HPDE6-E6E7 (cell line): Measurements from ENCODE around the gene FGFBP1.

Experiments used
- DNase-seq: peaks from one replicate; pipeline ENCODE4 v3.0.0; 2011; ENCODE audit warnings: missing footprints; ENCODE audit errors: extremely low spot score

Gene FGFBP1

DNA sequence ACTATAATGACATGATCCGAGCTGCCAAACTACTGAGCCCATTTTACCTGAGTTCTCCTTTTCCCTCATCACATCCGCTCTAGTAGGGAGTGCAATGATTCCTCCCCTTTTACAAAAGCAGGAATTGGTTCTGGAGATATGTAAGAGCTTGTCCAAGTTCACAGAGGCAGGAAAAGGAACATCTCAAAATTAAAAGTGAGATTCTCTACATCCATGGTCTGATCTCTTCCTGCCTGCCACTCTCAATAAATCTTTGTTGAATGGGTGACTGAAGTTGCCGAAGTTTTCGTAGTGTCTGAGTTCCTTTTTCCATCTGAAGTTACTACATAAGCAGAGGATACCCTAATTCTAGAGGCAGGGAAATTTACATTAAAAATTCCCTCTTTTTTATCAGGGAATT is at the start of gene FGFBP1:
TSS of gene FGFBP1 (minus strand) at position 101 of the 400 bp plus-strand sequence. CDS start 2,108 bp downstream, outside the sequence.
- no peak for DNase-seq

DNA sequence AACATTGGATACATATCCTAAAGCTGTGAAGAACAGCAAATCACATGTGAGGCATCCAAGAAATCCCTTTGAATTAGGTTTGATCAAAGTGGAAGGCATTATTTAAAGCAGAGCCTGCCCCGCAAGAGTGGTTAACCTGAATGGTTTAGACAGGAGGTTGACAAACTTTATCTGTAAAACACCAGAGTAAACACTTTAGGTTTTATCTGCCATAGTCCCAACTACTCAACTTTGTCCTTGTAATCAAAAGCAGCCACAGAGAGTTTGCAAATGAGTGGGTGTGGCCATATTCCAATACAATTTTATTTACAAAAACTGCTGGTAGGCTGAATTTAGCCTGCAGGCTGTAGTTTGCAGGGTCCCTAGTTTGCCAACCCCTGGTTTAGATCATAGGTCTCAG is 49.7 kb upstream of the FGFBP1 start:
- no peak for DNase-seq

DNA sequence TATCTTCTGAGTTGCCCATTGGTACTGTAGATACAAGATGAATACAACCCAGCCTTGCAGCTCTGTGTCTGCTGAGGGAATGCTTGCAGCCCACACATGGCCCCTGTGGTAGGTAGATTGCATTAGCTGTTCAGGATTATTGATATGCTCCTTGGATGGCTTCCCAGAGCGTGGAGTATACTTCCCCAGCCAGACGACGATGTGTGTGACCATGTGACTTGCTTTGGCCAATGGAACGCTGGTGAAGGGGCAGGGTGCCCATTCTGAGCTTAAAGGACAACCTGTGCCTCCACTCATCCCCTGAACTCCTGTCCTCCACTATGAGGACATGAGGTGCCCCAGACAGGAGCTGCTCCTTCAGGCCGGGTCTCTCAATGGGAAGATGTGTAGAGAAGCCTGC is 48.4 kb upstream of the FGFBP1 start:
- DNase-seq: no peak

DNA sequence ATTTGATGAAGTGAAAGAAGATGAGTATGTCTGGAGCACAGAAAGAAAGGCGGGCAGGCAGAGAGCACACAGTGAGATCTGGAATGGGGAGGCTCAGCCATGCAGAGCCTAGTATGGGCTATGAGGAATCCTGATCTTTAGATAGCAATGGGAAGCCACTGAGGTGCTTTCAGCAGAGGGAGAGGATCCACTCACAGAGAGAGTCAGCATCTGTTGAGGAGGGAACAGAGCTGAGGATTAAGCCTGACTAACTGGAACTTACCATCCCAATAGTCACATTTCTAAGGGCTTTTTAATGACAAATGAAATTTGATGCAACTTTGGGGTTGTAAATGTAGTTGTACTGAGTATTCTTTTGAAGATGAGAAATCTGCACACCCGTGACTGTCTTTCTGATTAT is 45.1 kb upstream of the FGFBP1 start:
- no peak for DNase-seq

DNA sequence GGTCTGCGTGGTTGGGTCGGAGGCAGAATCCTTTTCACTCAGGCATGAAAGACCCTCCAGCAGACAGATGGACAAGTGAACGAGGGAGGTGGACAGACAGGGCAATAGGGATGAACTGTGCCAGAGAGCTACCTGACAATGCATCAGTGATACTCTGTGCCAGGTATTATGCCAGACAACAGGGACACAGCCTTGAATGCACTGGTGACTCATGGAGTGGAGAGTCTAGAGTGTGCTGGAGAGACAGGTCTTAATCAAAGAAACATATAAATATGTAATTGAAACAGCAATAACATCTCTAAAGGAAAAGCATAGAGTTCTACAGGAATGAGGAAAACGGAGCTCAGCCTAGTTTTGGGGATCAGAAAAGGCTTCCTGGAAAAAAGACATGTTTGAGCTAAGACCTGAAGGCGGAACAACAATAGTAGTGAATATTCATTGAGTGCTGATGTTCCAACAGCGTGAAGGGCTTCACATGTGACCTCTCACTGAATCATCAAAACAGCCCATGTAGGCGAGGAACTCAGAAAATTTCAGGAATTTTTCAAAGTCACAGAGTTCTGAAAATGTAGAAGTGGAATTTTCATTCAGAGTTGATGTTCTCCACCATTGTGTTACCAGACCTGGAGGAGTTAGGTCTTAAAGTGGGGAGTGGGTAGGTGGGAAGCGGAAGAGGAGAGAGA is 44.4 kb upstream of the FGFBP1 start:
- DNase-seq: no peak

DNA sequence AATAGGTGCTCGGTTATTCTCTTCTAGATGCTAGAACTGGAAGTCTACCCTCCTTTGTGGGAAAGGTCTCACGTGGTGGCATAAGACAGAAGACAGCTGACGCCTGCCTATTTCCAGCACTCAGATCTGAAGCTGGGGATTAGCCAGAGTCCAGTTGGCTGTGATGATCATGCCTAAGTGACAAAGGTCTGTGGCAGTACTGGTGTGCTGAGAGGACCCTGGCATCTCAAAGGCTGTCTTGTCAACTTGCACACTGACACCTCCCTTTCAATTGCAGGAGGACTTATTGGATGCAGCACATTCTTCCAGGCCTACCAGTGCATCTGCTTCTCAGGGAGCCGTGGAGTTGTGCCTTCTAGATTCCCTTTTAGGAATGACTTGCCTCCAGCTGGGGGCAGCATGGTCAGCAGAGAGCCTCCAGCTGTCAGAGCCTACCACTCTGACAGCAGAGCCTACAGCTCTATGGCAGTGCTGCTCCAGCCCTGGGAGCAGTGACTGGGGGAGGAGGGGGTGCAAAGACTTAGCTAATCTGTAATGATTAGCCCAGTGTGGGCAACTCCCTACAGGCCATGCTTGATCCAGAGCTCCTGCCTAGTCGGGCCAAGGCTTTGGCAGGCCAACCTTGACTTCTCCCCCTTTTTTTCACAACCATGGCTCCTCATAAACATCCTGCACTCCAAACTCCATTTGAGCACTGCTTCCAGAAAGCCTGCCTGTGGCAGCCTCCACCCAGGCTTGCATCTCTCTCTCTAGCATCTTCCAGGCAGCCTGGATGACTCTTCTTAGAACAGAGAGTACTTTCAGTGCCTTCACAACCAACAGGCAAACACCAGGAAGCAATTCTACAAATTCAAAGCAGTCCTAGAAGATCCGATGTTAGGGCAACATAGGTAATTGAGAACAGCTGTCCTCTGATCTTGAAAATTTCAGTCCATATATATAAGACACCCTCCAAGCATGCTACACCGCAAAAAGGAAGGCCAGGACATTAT is 38.2 kb upstream of the FGFBP1 start:
- DNase-seq: no peak

DNA sequence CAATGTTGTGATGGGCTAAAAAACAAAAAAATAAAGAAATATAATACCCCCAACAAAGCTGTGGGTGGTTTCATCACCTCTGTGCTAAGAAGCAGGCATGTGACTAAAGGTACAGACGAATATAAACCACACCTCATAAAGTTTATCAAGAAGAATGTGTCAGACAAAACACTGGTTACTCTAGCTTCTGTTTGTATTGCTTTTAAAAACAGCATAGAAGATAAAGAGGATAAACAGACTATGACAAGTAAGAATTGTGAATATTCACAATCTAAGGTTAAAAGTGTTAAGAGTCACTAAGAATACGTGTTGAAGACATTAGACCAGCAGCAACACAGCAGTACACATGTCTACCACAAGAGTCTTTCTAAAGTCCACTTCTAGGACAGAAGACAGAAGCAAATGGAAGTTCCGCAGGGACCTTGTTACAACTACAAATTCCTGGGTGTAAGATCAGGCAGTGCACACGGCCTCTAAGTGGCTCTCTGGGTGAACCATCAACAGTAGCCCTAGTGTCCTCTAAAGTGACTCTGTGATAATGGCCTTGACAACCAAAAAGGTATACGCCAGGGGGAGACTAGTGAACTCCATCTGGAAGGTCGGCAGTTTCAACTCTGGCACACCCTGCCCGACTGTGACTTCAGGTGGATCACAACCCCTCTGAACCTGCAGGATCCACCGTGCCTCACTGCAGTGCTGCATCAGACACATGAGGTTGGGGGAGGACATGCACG is 32.7 kb upstream of the FGFBP1 start:
- no peak for DNase-seq

DNA sequence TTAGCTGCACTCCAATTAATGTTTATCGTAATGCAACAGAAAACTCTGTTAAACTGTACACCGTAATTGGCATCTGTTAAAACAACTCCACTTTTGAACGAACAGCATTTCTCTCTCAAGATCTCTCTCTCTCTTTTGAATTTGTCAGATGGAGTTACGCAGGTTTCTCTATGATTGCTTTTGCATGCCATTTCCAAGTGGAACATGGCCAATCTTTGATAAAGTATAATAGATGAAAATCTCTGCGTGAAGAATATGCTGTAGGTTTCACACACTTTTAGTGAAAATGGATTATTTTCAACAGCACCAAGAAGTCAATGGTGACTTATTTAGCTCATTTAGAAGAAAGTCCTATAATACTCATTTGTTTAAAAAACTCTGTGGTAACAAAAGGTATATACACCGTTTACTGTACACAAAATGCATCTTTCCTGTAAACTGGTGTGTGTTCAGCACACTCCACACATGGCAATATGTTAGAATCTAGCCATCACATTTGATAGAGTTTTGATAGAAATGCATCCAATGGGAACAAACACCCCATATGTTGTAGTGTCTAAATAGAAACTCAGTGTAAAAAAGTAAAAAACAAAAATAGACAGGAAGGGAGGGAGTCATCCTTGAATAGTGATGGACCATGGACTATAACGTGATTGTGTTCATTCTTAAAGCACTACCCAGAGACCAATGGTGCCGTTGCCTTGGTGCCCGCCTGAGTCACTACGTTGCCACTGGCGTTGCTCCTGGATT is 30.2 kb upstream of the FGFBP1 start:
- no peak for DNase-seq

DNA sequence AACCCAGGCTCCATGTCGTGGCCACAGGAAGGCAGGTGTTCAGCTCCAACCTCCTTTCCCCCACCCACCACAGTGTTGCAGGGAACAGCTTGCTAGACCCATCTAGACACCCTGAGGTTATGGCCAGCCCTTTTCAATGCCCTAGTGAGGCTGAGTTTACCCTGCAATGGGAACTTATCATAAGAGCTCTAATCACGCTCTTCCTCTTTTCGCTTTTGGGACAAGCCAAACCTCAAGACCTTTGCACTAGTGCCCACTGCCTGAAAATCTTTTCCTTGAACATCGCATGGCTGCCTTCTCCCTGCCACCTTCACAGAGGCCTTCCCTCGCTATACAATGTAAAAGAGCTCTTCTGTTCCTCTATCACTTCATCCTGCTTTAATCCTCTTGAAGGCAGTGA is 26.8 kb upstream of the FGFBP1 start:
- DNase-seq: no peak

DNA sequence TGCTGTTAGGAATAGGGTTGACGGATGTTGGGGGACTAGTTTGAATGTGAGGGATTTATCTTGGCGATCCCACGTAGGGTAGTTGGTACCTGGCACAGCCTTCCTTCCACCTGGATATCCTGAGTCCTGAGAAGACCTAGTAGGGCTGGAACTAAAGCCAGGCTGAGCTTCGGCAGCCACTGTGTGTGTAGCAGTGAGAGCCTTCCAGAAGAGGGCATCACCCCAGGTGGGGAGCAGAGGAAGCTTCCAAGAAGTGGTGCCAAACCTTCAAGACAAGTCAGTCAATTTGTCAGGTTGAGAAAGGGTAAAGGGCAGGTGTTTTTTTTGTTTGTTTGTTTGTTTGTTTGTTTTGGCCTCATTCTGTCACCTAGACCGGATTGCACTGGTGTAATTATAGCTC is 25.6 kb upstream of the FGFBP1 start:
- no peak for DNase-seq

DNA sequence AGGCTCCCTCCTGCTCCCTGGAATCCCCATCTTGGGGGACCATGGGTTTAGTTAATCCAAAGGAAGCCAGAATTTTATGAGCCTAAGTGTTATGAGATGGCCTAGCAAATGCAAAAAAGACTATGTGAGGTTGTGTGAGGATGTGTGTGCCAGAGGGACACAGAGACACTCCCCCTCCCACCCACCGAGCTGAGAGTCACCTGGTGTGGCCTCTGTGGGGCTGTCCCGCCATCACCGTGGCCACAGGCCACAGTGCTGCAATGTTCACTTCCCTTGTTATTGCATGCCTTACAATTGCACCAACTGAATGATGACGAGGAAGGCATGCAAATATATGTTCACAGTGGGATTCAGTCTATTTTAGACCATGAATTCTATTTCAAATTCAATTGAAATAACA is 25.0 kb upstream of the FGFBP1 start:
- DNase-seq: no peak

DNA sequence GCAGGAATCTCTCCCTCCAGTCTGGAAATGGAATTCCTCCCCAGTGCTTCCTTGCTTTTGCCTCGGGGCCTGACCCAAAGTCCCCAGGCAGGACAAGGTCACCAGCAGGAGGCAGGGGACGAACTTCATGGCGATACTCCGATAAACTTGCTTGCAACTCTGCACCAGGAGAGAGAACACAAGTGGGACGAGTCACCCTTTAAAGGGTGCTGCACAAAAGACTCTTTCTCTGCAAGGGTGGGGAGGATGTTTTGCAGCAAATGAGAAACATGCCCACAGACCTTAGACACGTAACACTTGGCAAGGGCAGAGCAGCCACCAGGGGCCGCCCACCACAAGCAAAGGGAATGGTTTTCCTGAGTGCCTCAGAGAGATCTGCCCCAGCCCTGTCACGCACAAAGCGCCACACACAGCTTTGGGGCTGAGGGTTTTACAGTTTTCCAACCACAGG is 24.5 kb upstream of the FGFBP1 start, which contains the start of gene FGFBP2:
TSS of gene FGFBP2 (minus strand) at position 175 of the 451 bp plus-strand sequence. CDS start at position 129, 46 bp downstream.
- peak; percentile 47 for DNase-seq

DNA sequence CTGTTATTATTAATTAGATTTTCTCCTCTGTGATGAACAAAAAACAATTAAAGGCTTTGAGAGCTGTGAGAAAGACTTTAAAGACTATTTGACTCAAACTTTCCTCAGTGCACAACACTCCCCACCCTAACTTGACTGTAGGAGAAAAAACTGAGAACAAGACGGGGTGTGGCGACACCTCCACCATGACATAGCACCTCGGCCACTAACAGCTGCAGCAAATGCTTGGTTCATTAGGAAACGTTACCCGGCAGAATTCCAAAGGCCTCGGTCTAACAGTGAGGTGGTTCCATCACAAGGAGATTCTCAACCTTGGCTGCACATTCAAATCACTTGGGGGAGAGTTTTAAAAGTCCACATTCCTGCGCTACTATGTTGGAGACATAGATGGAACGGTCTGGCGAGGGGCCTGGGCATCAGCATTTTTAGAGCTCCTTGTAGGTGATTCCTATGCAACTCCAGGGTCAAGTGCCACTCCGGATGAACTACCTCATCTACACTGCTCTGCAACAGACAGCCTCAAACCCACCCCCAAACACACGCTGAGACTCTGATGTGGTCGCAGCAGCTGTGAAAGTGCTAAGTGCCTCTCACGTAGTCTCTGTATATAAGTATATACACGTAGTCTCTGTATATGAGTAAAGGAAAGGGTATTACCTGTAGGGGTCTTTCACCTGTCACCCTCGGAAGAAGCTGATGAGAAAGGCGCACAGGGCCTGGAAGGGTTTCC is 23.4 kb upstream of the FGFBP1 start:
- DNase-seq: no peak

DNA sequence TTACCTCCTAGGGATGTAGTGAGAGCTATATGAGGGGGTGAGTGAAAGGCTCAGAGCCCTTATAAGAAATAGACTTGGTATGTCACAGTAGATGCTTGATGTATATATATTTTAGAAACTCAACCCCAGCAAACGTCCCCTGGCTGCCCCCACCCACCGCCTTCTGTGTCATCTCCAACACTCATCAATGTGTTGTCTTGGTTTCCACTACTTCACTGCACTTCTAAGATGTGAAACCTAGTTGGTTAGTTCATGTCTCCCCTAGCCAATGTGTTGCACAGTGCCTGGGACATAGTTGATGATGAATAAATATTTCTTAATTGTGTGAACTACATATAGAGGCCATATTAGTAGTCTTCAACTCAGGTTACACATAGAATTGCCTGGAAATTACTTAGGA is 20.0 kb upstream of the FGFBP1 start:
- no peak for DNase-seq

DNA sequence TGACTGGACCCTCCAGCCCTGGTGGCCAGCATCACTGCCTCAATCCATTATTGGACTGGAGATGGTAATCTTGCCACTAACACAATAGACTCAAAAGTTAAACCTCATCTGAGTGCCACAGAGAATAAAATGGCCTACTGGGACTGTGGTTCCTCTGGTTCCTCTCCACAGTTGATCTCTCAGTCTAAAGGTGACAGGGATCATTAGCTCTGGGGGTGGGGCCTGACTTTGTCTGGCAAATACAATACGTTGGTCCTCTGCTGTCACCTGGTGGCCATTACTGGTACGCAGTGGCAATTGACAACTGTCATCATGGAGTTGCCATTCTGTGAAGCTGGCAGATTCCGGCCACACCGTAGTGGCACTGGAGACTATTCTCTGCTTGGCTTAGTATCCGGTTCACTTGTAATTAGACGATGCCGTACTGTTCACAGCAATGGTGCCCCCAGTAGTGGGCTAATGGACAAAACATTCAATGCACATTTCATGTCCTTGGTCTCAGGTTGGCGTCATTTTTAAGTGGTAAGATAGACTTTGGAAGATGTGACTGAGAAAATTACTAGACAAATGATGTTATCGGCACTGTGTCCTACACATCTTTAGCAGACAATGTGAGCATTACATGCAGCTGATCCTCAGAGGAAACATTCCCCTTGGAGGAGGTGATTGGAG is 17.8 kb upstream of the FGFBP1 start:
- peak; percentile 82 for DNase-seq

DNA sequence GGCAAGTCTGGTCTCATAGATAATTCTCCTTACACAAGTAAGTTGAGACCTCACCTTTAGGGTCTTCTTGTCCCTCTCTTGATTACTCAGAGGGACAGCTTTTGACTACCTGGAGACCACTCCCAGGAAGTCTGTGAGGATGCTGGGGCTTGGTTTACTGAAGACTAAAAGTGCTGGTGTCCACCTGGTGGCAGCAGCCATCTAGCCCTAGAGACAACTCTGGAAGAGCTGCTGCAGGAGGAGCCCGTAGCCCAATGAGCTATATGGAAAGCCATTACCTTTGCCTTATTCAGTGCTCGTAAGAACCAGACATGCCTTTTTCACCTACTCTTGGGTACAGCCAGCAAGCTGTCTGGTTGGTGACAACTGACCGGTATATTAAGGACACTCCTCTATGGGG is 17.1 kb upstream of the FGFBP1 start:
- no peak for DNase-seq

DNA sequence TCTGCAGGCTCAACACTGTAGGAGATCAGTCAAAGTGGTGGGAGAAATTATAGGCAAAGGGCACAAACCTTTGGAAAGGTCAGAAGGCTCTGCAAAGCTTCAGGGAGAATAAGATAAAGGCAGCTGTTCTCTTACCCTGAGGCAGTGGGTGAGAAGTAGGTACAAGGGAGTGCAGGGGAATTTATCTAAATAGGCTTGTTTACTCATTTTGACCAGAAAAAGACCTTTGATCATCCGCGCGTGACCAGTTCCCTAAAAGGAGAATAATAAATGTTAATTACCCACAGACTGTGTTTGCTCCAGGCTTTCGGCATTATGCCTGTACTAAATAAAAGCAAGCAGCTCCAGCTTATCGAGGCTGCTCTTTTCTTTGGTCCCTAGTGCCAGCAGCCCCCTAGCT is 15.1 kb upstream of the FGFBP1 start:
- no peak for DNase-seq

DNA sequence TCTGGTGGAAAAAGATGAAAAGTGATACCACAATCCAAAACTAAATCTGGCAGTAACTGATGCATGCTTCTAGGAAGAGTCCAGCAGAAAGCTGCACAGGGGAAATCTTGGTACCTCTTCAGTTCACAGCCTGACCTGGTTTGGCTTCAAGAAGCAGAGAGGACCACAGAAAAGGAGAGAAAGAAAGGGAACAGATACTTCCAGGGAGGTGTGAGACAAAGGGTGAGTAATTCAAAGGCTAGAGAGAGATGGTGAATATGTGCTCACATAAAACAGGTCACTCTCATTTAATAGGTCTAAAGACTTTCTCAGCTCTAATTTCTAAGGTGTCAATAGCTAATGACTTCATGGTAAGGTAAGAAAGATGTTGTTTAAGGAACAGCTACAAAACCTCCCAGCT is 13.2 kb upstream of the FGFBP1 start:
- no peak for DNase-seq

DNA sequence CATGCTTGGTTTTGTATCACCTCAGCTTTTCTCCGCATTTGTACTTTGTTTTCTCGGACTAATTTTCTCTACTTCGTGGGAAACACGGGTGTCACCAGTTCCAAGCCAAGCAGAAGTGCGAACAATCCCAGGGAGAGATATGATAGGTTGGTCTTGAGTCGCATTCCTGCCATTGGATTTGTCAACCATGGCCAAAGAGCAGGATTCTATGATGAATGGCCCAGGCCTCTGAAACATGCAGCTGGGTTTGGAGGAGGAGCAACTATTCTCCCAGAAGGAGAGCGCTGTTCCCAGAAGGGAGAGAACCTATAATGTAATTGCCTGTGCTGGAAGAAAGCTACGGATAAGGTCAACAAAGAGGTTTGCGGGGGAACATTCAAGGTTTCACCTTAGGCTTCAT is 10.3 kb upstream of the FGFBP1 start:
- no peak for DNase-seq

DNA sequence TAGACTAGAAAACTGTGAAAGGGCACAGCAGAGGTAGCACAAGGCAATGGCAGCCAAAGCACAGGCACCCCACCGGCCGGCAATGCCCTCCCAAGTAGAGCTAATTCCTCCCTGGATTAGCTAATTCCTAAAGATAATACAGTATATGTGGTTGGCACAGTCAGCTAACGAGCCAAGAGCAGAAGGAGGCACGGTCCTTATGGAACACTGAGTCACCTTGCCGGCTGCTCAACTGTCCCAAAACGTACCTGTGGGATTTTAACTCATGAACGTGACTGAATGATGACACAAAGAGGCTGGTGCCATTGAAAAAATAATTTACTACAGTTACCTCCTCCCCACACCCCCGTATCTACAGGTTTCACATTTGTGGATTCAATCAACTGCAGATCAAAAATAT is 9.1 kb upstream of the FGFBP1 start:
- no peak for DNase-seq
